Lower leg skin (tissue), 3 donors: ENCODE results near the gene SHISA4.

Source experiments
- POLR2A ChIP-seq, 2 donors: fragments of 450-650 bp; IDR thresholded peaks; one replicate each; pipeline ENCODE4 v1.6.1; 2016 to 2017; ENCODE audit warnings: antibody characterized with exemption in 2 of 2, mild to moderate bottlenecking in 1 of 2, moderate library complexity in 1 of 2
- TF ChIP-seq, protein P1 (sequence below), 3 donors: fragments of 450-650 bp; IDR thresholded peaks; one replicate each; pipeline ENCODE4 v1.5.1; 2016; ENCODE audit warnings: antibody characterized with exemption in 3 of 3, mild to moderate bottlenecking in 3 of 3, moderate library complexity in 2 of 3

DNA sequence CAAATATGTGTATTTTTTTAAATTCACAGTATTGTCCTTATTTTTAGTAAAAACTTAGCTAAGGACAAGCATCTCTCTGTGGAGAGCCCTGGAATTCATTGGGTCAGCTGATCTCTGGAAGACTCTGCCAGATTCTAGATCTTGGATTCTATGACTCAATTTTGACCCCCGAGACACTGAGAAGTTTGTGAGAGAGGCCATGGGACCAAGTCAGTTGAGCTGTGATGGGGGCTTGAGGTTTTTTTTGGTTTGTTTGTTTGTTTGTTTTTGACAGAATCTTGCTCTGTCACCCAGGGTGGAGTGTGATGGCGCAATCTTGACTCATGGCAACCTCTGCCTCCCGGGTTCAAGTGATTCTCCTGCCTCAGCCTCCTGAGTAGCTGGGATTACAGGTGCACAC lies 13.5 kb downstream of the SHISA4 start:
- TF ChIP-seq POLR2A (IDR thresholded peaks at IDR 0.05), result no peak
- TF ChIP-seq, protein P1, sequence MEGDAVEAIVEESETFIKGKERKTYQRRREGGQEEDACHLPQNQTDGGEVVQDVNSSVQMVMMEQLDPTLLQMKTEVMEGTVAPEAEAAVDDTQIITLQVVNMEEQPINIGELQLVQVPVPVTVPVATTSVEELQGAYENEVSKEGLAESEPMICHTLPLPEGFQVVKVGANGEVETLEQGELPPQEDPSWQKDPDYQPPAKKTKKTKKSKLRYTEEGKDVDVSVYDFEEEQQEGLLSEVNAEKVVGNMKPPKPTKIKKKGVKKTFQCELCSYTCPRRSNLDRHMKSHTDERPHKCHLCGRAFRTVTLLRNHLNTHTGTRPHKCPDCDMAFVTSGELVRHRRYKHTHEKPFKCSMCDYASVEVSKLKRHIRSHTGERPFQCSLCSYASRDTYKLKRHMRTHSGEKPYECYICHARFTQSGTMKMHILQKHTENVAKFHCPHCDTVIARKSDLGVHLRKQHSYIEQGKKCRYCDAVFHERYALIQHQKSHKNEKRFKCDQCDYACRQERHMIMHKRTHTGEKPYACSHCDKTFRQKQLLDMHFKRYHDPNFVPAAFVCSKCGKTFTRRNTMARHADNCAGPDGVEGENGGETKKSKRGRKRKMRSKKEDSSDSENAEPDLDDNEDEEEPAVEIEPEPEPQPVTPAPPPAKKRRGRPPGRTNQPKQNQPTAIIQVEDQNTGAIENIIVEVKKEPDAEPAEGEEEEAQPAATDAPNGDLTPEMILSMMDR (IDR thresholded peaks at IDR 0.05), result no peak
